Tibial nerve (tissue), 4 donors: ENCODE measurements around the gene PARN. TPM values are rescaled to one million over a fixed set of nuclear protein-coding genes. Genes with fewer than 3 reads are reported as not detected.

Experiments used
- DNase-seq, 2 donors: peaks; one replicate each; pipeline ENCODE4 v3.0.0-alpha.2; 2019; ENCODE audit warnings: low spot score in 2 of 2
- H3K27ac ChIP-seq, 4 donors: fragments of 200-600 bp; sonication (generic) in 3 of 4; one replicate each; pipeline ENCODE4 v1.5.1; 2017 to 2019; ENCODE audit warnings: mild to moderate bottlenecking in 1 of 4
- H3K27me3 ChIP-seq, 2 donors: fragments of 200-600 bp; sonication (generic) in 1 of 2; one replicate each; pipeline versions ENCODE4 v1.5.1 to v1.6.0; 2017 to 2019
- H3K36me3 ChIP-seq, 3 donors: fragments of 200-600 bp; sonication (generic); one replicate each; pipeline ENCODE4 v1.5.1; 2018 to 2019
- H3K4me1 ChIP-seq, 4 donors: fragments of 200-600 bp; sonication (generic) in 3 of 4; one replicate each; pipeline ENCODE4 v1.5.1; 2017 to 2019
- H3K4me3 ChIP-seq, 4 donors: fragments of 200-600 bp; sonication (generic) in 3 of 4; one replicate each; pipeline ENCODE4 v1.5.1; 2017 to 2019; ENCODE audit warnings: mild to moderate bottlenecking in 1 of 4, moderate library complexity in 1 of 4
- H3K9me3 ChIP-seq, 4 donors: fragments of 200-600 bp; sonication (generic) in 3 of 4; one replicate each; pipeline ENCODE4 v1.5.1; 2017 to 2019
- EP300 ChIP-seq, 2 donors: sonication (generic); formaldehyde crosslinking; IDR thresholded peaks; one replicate each; pipeline ENCODE4 v1.6.1; 2017; ENCODE audit warnings: antibody characterized with exemption in 2 of 2, mild to moderate bottlenecking in 1 of 2
- POLR2A ChIP-seq, 2 donors: fragments of 450-650 bp; IDR thresholded peaks; one replicate each; pipeline ENCODE4 v1.6.1; 2017; ENCODE audit warnings: antibody characterized with exemption in 2 of 2, mild to moderate bottlenecking in 2 of 2, moderate library complexity in 2 of 2
- WGBS, 2 donors: methylation state at CpG; one replicate each; pipeline ENCODE4 v1.1.5; 2018; 5-methylcytosine and 5-hydroxymethylcytosine counted together
- total RNA-seq, 4 donors: library from RNA; depleted of rRNA; stranded (reverse); fragments of >200 nt; gene quantifications; one replicate each; pipeline ENCODE4 v1.1.0, GENCODE V29; 2016
- TF ChIP-seq, protein P1 (sequence below), 5 experiments: fragments of 200-600 bp in 3 of 5; fragments of 450-650 bp in 2 of 5; sonication (generic) in 3 of 5; IDR thresholded peaks; one replicate each; pipeline ENCODE4 v1.5.1; 2016 to 2019; ENCODE audit warnings: antibody characterized with exemption in 5 of 5, mild to moderate bottlenecking in 3 of 5, moderate library complexity in 2 of 5

The PARN gene
- total RNA-seq, 4 donors from 2014 or later = 36.5 to 49.8 (median 40.6) TPM

- H3K9me3 ChIP-seq = peaks cover 0 to 3% (median 0%) of the 10 kb centered on the region in 4 donors
- H3K27me3 ChIP-seq = no peaks in the 10 kb centered on the region
- 51 to 54% methylated on average over 6 of the region's 6 CpGs for WGBS, 2 donors
- H3K4me3 ChIP-seq = peak overlapping the region in 1 of 4 donors; percentile 6
- DNase-seq = peak in 1 of 2 donors; percentile 52
- H3K36me3 ChIP-seq = no peaks in the 10 kb centered on the region
- H3K27ac ChIP-seq = peak overlapping the region in 2 of 4 donors; percentile 60
- no peaks in the 10 kb centered on the region for H3K4me1 ChIP-seq
- peak in 1 of 2 donors; percentile 64 for TF ChIP-seq EP300 (IDR thresholded peaks at IDR 0.05)
- TF ChIP-seq, protein P1, sequence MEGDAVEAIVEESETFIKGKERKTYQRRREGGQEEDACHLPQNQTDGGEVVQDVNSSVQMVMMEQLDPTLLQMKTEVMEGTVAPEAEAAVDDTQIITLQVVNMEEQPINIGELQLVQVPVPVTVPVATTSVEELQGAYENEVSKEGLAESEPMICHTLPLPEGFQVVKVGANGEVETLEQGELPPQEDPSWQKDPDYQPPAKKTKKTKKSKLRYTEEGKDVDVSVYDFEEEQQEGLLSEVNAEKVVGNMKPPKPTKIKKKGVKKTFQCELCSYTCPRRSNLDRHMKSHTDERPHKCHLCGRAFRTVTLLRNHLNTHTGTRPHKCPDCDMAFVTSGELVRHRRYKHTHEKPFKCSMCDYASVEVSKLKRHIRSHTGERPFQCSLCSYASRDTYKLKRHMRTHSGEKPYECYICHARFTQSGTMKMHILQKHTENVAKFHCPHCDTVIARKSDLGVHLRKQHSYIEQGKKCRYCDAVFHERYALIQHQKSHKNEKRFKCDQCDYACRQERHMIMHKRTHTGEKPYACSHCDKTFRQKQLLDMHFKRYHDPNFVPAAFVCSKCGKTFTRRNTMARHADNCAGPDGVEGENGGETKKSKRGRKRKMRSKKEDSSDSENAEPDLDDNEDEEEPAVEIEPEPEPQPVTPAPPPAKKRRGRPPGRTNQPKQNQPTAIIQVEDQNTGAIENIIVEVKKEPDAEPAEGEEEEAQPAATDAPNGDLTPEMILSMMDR (IDR thresholded peaks at IDR 0.05) = no peak
Measured at GRCh38 chr16:14418795-14419225, 211.2 kb downstream of the PARN start.

- Histone ChIP-seq H3K9me3 (peaks cover 0 to 3% (median 0%) of the 10 kb centered on the region in 4 donors), H3K4me1 (no peaks in the 10 kb centered on the region), H3K27me3 (no peaks in the 10 kb centered on the region), H3K36me3 (no peaks in the 10 kb centered on the region), H3K27ac (no peak overlapping the region), H3K4me3 (no peak overlapping the region)
- no peak for TF ChIP-seq EP300 (IDR thresholded peaks at IDR 0.05)
- TF ChIP-seq, protein P1 (IDR thresholded peaks at IDR 0.05) = no peak
- TF ChIP-seq POLR2A (IDR thresholded peaks at IDR 0.05) = no peak
- no peak for DNase-seq
- WGBS, 2 donors = 93 to 97% methylated on average over 3 of the region's 3 CpGs
Measured at GRCh38 chr16:14416184-14416583, 213.9 kb downstream of the PARN start.

DNA sequence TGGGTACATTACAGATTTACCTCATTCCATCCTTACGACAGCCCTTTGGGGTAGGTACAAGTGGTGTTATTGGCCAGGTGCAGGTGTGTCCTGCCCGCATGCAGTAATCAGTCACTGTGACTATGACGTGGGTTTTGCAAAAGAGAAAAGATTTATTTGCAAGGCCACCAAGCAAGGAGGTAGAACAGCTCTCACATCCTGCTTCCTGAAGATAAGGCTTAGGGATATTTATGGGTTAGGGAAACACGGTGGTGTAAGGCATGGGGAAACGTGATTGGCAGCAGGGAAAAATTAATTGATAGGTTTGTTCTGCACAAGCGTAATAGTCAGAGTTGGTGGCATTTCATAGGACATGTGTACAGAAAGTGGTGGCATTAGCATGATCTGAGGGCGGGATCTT is 214.8 kb downstream of the PARN start:
- WGBS, 2 donors = 78 to 79% methylated on average over 7 of the region's 7 CpGs
- H3K36me3 ChIP-seq = no peaks in the 10 kb centered on the region
- H3K4me3 ChIP-seq = no peak overlapping the region
- DNase-seq = no peak
- TF ChIP-seq POLR2A (IDR thresholded peaks at IDR 0.05) = no peak
- no peak for TF ChIP-seq EP300 (IDR thresholded peaks at IDR 0.05)
- TF ChIP-seq, protein P1 (IDR thresholded peaks at IDR 0.05) = no peak
- H3K9me3 ChIP-seq = peaks cover 0 to 3% (median 0%) of the 10 kb centered on the region in 4 donors
- H3K27ac ChIP-seq = no peak overlapping the region
- H3K4me1 ChIP-seq = no peaks in the 10 kb centered on the region
- no peaks in the 10 kb centered on the region for H3K27me3 ChIP-seq

DNA sequence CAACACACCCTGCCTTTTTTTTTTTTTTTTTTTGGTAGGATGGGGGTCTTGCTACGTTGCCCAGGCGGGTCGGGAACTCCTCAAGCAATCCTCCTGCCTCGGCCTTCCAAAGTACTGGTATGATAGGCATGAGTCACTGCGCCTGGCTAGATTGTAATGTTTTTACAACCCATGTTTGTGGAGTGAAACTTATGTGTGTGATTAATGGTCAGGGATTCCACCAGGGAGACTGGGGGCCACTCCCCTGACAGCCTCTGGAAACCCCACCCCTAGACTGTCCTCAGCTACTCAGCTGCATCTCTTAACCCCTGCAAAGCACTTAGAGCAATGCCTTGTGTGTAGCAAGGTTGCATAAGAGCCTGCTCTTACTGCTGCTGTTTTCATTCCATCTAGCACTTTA is 220.5 kb downstream of the PARN start:
- Histone ChIP-seq H3K4me1 (no peaks in the 10 kb centered on the region), H3K4me3 (no peak overlapping the region), H3K36me3 (no peaks in the 10 kb centered on the region), H3K27ac (no peak overlapping the region), H3K27me3 (no peaks in the 10 kb centered on the region), H3K9me3 (peaks cover 0 to 2% (median 0%) of the 10 kb centered on the region in 4 donors)
- peak; percentile 27 to 53 for DNase-seq
- TF ChIP-seq POLR2A (IDR thresholded peaks at IDR 0.05) = no peak
- TF ChIP-seq EP300 (IDR thresholded peaks at IDR 0.05) = peak in 1 of 2 donors; percentile 27
- WGBS, 2 donors = 42 to 64% methylated on average over 5 of the region's 5 CpGs

- no peaks in the 10 kb centered on the region for H3K27me3 ChIP-seq
- no peak overlapping the region for H3K27ac ChIP-seq
- WGBS, 2 donors = 90 to 96% methylated on average over 2 of the region's 2 CpGs
- no peak overlapping the region for H3K4me3 ChIP-seq
- H3K9me3 ChIP-seq = peaks cover 0 to 2% (median 0%) of the 10 kb centered on the region in 4 donors
- no peaks in the 10 kb centered on the region for H3K4me1 ChIP-seq
- no peak for DNase-seq
- no peaks in the 10 kb centered on the region for H3K36me3 ChIP-seq
- TF ChIP-seq POLR2A (IDR thresholded peaks at IDR 0.05) (no peak), EP300 (IDR thresholded peaks at IDR 0.05) (no peak)
- TF ChIP-seq, protein P1 (IDR thresholded peaks at IDR 0.05) = no peak
Measured at GRCh38 chr16:14407786-14408399, 222.2 kb downstream of the PARN start.
